ELR (cell line): ENCODE results near the gene ATOH8.

Experiments used
- DNase-seq: peaks from one replicate; pipeline ENCODE4 v3.0.0-alpha.2; 2015; ENCODE audit warnings: low read depth

The ATOH8 gene

DNA sequence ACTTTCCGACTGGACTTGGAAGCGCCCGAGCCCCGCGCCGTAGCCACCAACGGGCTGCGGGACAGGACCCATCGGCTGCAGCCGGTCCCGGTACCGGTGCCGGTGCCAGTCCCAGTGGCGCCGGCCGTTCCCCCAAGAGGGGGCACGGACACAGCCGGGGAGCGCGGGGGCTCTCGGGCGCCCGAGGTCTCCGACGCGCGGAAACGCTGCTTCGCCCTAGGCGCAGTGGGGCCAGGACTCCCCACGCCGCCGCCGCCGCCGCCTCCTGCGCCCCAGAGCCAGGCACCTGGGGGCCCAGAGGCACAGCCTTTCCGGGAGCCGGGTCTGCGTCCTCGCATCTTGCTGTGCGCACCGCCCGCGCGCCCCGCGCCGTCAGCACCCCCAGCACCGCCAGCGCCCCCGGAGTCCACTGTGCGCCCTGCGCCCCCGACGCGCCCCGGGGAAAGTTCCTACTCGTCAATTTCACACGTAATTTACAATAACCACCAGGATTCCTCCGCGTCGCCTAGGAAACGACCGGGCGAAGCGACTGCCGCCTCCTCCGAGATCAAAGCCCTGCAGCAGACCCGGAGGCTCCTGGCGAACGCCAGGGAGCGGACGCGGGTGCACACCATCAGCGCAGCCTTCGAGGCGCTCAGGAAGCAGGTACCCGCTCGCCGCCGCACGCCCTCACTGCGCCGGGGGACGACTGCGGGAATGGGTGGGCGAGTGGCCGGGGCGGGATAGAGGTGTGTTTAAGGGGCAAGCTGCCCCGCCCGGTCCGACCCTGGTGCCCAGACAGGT lies 713 bp downstream of the ATOH8 start:
- DNase-seq: peak; percentile 74

DNA sequence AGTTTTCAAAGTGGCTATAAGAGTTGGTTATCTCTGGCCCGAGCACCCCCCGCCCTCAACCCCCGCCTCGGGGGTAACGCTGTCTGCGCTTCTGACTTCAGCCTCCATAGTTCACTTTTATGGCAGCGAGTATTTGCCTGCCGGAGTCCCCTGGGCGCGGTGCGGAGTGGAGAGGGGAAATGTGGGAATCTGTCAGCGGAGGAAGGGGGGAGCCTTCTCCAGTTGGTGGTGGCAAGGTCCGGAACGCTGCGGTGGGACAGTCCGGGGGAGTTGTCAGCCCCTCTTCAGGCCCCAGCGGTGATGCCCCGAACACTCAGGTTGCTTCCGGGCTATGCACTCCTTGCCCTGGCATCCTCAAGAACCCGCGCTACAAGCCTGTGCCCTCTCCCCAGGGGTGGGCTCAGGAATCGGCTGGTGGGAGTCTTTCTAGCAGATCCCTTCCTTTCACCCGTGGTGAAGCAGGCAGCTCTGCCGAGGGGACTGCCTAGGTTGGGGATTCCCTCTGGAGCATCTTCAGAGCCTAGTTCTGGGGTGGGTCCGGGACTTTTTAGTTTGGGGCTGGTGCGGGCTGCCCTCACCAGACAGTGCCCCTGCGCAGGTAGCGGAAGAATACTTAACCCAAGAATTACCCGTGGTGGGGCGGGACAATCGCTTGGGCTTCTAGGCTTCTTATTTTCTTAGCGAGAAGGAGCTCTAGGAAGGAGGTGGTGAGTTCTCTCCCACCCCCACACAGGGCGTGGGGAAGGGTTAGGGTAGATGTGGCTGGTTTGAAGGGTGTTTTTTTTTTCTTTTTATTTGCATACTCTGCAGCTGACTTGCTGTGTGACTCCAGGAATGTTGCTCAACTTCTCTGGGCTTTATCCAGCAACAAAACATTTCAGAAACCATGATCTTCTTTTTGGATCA lies 1.6 kb downstream of the ATOH8 start:
- DNase-seq: peak; percentile 40

DNA sequence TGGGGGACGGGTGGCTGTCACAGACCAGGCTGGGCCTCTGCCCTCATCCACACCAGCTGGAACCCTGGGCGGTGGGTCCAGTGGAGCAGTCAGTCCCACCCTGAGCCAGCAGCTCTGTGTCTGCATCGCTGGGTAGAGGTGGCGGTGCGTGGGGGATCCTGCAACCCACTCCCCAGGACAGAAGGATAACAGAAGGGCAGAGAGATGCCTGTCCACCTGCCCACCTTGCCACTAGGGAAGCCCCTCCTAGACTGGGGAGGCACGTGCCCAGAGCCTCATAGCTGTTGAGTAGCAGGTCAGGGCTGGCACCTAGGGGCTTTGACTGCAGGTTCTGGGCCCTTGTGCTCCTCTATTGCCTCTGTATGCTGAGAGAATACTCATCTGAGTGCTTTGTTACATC lies 2.4 kb downstream of the ATOH8 start:
- DNase-seq: no peak

GRCh38 chr2:85756822-85757435 lies 3.1 kb downstream of the ATOH8 start:
- DNase-seq: no peak

DNA sequence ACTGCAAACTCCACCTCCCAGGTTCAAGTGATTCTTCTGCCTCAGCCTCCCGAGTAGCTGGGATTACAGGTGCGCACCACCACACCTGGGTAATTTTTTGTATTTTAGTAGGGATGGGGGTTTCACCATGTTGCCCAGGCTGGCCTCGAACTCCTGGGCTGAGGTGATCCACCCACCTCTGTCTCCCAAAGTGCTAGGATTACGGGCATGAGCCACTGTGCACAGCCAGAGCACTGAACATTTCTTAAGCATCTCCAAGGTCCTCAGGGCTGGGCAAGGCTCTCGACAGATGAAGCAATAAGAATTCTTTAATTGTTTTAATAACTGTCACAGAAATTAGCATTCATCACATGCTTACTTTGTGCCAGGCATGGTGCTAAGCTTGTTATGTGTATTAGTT lies 4.1 kb downstream of the ATOH8 start:
- no peak for DNase-seq

DNA sequence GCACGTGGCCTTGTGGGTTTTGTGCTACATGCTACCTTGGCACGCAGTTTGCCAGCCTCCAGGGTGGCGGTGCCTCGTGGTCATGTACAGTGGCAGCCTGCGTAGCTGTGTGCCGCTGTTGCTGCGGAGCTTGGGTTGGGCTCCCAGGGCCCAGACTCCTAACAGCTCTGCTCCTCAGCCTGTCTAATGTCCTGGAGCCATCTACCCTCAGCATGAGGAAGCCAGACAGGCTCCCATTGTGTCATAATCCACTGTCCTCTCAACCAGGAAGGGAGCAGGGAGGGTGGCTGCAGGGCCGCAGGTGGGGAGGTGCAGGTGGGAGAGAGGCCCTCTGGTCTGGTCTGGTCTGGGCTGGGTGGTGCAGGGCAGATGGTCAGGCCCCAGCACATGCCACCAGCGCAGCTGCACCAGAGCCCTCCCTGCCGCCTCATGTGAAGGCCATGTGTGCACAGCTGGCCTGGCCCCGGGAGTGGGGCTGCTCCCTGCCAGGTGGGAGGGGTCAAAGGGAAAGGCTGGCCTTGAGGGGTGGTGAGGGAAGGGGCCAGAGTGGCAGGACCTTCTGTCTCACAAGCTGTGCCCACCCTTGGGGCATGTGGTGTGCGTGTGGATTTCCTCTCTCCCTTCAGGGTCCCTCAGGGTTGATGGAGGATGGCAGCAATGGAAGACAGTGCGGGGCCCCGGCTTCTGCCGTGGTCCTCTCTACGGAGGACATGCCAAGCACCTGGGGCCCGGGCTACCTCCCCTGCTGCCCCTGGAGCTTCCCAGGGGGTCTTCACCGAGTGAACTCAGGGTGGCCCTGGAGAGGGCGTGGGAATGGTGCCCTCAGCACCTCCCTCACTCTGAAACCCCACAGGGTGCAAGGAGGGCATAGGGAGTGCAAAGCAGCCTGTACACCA lies 4.8 kb downstream of the ATOH8 start:
- DNase-seq: no peak

GRCh38 chr2:85759257-85759613 lies 5.4 kb downstream of the ATOH8 start:
- DNase-seq: no peak

DNA sequence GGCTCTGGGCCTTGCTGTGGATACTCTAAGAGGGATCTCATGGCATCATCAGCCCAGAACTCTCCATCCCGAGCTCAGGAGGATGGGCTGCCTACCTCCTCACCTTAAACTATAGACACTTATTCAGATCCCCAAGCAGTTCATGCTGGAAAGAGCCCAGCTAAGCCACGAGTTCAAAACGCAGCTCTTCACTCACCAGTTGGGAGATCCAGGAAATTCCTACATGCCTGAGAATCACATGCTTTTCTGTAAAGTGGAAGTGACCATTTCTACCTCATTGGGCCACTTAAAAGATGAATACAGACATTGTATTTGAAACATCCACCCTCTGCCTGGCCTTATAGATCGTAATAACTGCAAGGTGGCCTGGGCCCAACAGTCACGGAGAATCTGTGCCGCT lies 6.6 kb downstream of the ATOH8 start:
- no peak for DNase-seq

- no peak for DNase-seq
These were observed 7.1 kb downstream of the ATOH8 start for GRCh38 chr2:85760872-85761271.

DNA sequence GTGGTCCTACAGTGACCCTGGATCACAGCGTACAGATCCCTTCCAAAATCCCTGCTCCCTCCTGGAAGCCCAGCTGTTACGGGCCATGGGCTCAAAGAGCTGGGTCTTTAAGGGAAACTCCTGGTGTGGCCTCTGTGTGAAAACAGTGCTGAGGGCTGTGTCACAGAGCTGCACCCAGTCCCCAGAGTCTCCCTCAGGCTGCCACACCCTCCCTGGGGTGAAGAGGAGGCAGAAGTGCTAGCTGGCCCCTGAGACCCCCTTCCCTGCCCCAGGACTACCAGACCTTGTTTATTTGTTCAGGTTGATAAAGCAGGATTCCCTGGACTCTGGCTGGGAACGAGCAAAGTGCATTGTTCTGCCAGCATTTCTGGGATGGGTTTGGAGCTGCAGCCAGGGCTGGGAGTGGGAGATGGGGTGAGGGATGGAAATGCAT lies 7.7 kb downstream of the ATOH8 start:
- DNase-seq: no peak

DNA sequence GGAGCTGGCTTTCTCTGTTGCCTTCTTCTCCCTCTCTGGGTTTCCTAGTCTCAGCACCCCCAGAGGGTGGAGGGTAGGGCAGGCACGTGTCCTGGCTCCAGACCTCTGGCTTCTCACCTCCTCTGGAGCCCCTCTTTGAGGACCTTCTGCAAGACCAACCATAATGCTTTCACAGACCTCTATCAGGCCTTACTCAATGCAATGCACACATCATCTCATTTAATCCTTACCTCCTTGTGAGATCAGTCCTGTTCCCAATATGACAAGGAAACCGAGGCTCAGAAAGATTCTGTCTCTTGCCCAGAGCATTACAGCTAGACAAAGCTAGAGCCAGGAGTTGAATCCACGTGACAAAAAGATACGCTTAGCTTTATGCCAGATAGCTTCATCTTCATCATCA lies 8.2 kb downstream of the ATOH8 start:
- no peak for DNase-seq

- no peak for DNase-seq
These were observed 9.3 kb downstream of the ATOH8 start for GRCh38 chr2:85763132-85763531.

DNA sequence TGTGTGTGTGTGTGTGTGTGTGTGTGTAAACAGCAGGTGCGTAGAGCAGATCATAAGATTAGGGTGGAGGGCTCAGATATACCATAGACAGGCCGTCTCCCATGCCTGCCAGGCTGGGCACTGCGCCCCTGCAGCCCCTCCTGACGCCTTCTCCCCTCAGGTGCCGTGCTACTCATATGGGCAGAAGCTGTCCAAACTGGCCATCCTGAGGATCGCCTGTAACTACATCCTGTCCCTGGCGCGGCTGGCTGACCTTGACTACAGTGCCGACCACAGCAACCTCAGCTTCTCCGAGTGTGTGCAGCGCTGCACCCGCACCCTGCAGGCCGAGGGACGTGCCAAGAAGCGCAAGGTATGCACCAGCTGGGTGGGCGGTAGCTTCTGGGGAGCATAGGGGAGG lies 10.0 kb downstream of the ATOH8 start:
- no peak for DNase-seq

DNA sequence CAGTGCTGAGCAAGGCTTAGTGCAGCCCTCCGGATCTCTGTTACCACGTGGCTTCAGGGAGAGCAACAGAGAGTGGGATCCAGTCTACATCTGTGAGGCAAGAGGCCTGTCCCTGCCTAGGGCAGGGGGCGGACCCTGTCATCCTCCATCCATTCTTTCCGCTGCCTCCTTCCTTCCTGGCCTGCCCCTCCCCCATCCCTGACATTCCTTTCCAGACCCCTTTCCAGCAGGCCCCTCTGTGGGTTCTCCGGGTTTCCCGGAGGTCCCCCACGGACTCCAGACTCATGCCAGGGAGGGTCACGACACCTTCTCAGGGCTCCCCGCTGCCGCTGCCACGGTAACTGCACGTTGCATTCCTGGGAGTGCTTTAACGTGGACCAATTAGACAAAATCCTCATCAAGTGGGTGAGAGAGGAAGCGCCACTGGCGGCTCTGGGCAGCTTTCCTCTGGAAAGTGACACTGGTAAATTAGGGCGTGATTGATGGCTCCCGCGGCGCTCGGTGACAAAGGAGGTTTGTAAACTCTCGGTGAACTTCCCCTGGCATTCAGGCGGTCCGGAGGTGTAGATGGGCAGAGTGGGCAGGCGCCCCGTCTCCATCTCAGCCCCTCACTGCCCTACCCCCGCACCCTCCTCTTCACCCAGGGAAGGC lies 11.4 kb downstream of the ATOH8 start:
- no peak for DNase-seq

GRCh38 chr2:85766229-85766628 lies 12.4 kb downstream of the ATOH8 start:
- DNase-seq: peak; percentile 28

DNA sequence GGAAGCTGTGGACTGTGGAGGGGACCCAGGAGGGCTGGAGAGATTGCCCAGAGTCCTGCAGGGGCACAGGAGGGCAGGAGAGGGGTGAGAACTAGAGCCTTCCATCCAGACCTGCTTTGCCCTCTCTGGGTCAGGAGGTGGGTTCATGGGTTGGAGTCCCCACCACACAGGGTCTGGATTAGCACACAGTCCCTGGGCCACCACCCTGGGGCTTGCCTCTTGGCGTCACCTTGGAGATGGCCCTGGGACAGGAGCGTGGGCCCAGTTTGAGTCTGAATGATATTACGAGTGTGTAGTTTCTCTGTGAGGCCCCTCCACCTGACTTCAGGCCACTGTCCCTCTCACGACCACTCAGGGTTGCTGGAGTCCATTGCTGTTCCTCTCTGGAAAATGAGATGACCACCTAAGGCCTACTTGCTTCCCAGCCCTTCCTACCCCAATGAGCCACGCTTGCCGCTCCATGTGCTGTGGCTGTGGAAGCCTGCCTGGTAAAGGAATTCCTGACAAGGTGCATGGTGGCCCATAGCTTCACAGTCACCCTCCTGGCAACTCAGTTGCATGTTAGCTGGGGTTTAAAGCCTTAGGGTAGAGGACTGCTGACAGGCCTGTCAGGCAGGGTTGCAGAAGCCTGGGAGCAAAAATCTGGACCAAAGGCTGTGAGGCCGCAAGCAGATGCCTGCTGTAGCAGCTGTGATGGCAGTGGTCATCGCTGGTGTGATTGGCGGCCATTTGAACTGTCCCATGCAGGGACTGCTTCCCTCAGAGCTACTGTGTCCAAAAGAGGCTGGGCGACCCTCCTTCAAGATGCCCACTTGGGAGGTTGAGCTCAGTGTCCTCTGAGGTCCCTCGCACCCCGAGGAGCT lies 14.2 kb downstream of the ATOH8 start:
- DNase-seq: no peak

DNA sequence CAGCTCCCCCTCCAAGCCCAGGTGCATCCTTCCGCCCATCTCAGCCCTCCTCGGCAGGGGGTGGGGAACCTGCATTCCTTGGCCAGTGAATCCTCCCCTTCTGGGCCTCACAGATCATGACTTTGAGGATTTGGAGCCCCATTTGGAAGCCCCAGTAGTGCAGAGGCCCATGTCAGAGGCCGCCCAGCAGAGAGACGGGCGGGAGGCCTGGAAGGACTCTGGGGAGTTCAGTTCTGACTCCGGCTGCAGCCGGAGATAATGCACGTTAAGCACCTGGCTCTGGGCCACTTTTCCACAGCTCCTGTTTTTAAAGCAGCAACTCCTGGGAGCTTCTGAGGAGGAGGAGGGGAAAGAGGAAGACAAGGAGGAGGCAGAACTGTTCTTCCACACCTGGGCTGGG lies 14.9 kb downstream of the ATOH8 start:
- no peak for DNase-seq

GRCh38 chr2:85769236-85769982 lies 15.6 kb downstream of the ATOH8 start:
- DNase-seq: peak; percentile 60

DNA sequence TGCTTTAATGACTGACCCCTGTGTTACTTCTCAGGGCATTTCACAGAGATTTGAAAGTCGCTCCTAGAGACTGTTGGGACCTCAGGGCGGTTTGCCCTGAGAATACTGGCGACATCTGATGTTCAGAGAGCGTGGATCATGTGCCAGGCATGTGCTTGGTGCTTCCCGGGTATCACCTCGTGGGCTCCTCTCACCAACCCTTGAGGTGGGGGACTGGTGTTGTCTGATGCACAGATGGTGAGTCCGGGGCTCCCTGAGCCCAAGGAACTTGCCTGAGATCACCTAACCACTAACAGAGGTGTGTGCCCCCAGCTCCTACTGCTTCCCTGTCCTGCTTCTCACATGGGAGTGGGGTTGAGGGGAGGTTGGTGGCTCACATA lies 16.2 kb downstream of the ATOH8 start:
- no peak for DNase-seq

DNA sequence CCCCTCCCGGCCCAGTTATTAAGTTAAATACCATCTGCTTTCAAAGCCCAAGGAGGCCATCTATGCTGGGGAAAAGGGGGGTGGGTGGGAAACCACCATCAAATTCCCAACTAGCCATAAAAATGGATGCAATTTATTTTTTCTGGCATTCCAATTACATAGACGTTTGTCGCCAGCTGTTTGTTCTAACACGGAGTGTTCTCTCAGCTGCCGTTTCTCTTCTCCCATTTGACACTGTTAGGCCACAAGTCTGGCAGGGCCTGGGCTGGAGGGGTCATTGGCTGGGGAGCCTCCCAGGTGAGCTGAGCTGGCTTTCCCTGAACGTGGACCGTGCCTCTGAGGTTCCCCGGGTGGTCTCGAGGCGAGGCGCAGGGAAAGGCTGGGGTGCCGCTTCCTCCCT lies 16.6 kb downstream of the ATOH8 start:
- DNase-seq: no peak
